ENCODE data around the gene GAN.

The GAN gene

DNA sequence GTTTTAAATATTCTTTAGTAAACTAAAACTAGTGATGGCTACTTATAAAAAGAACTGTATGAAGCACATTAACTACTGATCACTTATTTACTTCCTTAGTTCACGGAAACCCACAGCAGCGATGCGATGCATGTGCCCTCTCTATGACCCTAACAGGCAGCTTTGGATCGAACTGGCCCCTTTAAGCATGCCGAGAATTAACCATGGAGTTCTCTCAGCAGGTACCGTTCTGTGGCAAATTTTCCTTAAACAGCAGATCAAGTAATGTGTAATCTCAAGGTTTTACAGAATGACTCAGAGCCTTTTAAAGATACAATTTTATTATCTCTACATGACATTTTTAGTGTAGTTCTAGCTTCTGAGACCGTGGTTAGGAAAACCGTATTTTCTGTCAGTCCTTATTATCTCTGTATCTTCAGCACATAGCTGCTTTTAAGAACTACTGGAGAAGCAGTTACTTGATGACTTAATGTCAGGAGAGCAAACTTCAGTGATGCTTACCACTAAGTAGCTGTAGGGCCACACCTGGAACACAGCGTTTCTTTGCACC is 43.0 kb downstream of the GAN start:
- DNase-seq (ENCODE audit: low spot score): no peak

DNA sequence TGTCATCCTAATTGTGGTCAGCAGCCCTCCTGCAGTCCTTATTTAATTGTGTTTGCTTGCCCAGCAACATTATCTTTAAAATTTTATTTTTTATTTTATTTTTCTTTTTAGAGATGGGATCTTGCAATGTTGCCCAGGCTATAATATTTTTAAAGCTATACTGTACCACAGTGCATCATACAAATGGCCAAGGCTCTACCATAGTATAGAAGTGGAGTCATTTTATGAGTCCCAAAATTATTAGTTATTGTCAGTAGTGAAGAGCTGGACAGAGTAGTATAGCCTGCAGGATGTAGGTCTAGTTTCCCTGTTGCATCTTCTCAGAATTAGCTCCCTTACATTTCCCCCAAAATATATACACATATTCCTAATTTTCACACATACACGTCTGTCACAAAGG is 44.1 kb downstream of the GAN start:
- no peak for DNase-seq (ENCODE audit: low spot score)

DNA sequence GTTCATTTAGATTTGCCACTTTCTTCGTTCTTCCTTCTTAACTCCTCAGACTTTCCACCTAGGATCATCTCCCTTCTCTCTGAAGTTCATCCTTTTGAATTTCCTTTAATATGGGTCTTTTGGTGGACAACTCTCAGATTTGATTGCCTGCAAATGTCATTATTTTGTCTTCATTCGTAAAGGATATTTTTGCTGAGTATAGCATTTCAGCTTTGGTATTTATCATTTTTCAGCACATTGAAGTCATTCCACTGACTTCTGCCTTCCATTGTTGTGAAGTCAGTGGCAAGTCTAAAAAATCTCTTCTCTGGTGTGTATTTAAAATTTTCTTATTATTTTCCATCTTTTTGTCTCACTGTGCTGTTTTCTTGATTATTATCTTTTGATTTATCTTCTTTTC is 45.4 kb downstream of the GAN start:
- no peak for DNase-seq (ENCODE audit: low spot score)

GRCh38 chr16:81365731-81366130 is 51.0 kb downstream of the GAN start:
- no peak for DNase-seq (ENCODE audit: low spot score)

GRCh38 chr16:81366316-81366932 is 51.7 kb downstream of the GAN start:
- peak; percentile 46 for DNase-seq (ENCODE audit: low spot score)

- no peak for DNase-seq (ENCODE audit: low spot score)
Observed at GRCh38 chr16:81367821-81368220, 53.1 kb downstream of the GAN start.

DNA sequence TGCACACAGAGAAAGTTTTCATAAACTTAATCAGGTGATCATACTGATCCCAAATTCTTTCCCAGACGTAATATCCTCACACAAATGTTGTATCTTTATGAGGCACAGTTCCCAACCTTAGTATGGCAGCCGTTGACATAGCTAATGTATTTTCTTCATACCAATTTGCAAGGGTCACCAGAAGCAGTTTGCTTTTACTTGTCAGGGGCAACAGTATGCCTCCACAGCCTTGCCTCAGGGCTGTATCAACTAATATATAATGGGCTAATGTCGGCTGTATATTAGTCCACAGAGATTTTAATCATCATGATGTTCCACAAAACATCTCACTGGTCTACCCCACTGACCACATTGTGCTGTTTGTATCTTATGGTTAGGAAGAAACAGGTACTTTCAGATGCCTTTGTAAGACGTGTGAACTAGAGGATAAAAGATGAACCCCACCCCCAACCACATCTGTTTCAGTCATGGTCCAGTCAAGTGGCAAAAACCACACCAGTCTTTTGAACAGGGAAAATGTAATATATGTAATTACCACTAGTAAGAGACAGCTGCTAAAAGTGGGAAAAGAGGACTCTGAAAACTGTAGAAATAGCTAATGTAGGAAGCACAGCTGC is 55.2 kb downstream of the GAN start:
- no peak for DNase-seq (ENCODE audit: low spot score)

DNA sequence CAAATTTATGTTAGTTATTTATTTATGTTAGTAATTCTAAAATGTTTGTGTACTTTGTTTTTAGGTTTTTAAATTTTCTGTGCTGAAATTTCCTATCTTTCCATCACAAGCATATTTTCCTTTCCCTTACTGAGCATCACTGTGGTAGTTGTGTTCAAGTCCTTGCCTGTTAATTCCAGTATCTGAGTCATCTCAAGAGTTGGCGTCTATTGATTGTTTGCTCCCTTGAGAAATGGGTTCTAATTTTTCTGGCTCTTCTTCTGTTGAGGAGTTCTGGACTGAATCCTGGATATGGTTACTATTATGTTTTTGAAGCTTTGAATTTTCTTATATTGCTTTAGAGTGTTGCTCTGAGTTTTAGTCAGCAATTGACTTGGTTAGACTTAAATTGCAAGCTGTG is 56.3 kb downstream of the GAN start:
- DNase-seq (ENCODE audit: low spot score): no peak

DNA sequence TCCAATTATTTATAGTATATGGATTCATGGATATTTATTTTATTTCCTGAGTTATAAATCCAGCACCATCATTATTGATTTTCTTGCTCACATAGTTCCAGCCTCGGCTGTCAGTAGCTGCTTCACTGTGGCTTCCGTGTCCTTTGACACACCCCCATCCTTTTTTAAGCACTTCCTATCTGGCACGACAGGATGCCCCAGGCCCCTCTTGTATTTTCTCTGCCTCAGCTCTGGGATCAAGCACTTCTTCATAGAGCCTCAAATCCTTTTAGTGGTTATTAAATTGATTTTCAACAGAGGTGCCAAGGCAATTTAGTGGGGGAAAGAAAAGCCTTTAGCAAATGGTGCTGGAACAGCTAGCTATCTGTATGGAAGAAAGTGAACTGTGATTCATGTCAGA is 59.8 kb downstream of the GAN start:
- DNase-seq (ENCODE audit: low spot score): no peak

DNA sequence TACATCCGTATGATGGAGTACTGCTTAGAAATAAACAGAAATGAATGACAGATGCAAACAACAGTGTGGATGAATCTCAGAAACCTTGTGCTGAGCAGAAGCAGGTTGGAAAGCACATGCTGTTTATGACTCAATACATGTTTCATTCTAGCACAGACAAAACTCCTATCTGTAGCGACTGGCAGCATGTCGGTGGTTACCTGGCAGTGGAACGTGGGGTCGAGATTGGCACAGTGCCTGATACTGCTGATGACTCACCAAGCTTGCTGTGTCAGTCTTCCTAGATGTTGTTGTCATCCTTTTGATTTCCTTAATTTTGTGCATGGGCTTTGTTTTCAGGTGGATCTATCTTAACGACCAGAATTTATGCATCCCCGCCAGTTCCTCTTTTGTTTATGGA is 62.1 kb downstream of the GAN start:
- no peak for DNase-seq (ENCODE audit: low spot score)

GRCh38 chr16:81378049-81378448 is 63.3 kb downstream of the GAN start:
- DNase-seq (ENCODE audit: low spot score): no peak

DNA sequence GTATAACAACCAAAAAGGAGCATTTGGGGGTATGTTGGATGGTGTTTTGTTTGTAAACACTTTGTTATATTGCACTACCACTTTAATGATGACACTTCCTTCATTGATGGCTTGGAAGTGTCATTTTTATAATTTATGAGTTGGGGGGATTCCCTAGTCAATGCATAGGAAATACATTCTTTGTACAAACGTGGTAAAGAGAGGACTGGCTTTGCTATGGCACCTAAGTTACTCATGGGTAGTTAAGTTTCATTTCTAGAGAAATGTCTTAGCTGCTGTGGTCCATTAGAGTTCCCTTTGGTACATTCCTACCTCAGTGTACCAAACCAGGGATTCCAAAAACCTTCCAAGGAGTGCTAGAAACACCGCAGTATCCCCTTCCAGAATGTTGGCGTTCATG is 66.2 kb downstream of the GAN start:
- no peak for DNase-seq (ENCODE audit: low spot score)

GRCh38 chr16:81384006-81384405 is 69.2 kb downstream of the GAN start:
- DNase-seq (ENCODE audit: low spot score): no peak

- no peak for DNase-seq (ENCODE audit: low spot score)
Observed at GRCh38 chr16:81385031-81385756, 70.4 kb downstream of the GAN start.

DNA sequence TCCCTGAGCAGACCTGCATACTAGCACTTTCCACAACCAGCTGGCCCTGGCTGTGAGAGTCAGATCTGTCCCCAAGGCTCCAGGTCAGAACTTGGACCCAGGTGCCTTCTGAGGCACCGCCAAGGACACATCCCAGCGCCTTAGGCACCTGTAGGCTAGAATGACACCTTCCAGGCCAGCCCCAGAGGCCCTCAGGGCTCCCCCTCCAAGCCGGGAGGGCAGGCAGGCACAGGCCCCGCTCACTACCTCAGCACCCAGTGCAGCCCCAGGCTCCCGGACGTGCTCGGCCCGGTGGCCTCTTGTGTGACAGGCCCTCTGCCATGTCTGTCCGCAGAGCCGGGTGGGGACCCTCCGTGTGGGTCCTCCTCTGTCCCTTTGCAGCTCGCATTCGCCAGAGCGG is 73.6 kb downstream of the GAN start:
- no peak for DNase-seq (ENCODE audit: low spot score)

GRCh38 chr16:81390840-81391239 is 76.1 kb downstream of the GAN start:
- no peak for DNase-seq (ENCODE audit: low spot score)

DNA sequence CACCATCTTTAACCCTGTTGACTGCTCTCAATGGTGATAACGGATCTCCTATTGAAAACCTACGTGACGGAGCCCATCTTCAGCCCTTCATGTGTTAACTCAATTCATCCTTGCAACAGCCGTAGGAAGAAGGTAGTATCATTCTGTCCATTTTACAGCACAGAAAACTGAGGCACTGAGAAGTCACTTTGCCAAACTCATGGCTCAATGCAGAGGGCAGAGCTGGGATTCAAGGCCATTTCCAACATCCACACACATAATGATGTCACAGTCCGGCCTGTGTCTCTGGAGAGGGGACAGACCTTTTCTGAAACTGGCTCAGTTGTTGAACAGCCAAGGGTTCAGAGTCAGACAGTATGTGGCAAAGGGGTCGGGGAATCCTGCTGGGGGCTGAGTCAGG is 77.2 kb downstream of the GAN start:
- no peak for DNase-seq (ENCODE audit: low spot score)

DNA sequence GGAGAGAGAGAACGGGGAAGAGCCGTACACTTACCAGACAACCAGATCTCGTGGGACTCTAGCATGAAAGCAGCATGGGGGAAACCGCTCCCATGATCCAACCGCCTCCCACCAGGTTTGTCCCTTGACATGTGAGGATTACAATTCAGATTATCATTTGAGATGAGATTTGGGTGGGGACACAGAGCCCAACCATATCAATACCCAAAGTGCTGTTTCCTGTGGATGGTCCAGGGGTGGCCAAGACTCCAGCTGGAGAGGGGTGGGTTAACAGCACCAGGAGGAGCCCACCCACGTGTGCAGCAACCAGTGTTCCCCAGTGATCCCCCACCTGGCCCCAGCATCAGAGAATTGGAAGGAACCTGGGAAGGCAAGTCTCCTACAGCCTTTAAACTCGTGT is 79.7 kb downstream of the GAN start:
- no peak for DNase-seq (ENCODE audit: low spot score)

- no peak for DNase-seq (ENCODE audit: low spot score)
Observed at GRCh38 chr16:81394966-81395655, 80.3 kb downstream of the GAN start.

DNA sequence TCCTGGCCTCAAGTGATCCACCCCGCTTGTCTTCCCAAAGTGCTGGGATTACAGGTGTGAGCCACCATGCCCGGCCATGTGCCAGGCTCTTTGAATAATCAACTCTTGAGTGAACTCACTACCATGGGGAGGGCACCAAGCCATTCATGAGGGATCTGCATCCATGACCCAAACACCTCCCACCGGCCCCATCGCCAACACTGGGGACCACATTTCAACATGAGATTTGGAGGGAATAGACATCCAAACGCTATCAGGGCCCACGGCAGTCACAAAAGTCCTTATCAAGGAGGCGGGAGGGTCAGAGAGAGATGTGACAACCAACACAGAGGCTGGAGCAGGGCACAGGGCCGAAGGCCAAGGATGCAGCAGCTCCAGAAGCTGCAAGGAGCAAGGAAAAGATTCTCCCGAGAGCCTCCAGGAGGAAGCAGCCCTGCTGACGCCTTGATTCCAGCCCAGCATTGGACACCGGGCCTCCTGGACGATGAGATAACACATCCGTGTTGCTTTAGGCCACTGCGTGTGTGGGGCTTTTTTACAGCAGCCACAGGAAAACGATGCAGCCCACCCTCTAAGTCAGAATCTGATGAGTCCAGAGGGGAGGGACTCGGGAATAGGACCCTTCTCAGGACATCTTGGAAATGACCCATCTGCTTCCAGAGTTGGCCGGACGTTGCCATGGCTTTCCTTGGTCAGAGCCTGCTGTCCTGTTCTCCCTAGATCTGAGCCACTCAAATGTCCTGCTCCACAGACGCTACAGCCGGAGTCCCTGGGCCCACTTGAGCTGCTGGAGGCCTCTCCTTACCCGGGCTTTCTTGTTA is 82.5 kb downstream of the GAN start:
- no peak for DNase-seq (ENCODE audit: low spot score)

DNA sequence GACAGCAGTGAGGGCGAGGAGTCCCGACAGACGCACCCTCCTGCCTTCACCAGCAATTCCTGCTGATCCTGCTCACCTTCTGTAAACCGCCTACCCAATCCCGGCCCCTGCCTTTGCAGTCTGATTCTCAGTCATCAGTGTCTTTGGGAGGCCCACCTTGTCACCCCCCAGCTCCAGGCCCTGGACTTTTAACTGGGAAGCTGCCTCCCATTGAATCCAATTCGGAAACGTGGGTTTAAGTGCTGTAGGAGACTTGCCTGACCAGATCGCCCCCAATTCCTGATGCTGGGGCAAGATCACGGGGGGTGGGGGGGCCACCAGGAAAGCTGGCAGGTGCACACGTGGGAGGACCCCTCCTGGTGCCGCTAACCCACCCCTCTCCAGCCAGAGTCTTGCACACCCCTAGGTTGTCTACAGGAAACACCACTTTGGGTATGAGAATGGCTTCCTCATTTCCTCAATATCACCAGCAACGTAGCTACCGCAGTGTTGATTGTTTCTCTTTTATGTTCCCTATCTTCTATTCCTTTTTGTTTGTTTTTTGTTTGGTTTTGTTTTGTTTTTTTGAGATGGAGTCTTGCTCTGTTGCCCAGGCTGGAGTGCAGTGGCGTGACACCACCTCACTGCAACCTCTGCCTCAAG is 83.2 kb downstream of the GAN start:
- DNase-seq (ENCODE audit: low spot score): no peak

Data from HuH-7 (cell line).